ENCODE results near the gene TMEM116. TPM values are rescaled to one million over a fixed set of nuclear protein-coding genes. Genes with fewer than 3 reads are reported as not detected.

TMEM116 gene
- total RNA-seq, 2 experiments from 2014 or later = 9.0 to 13.1 TPM

DNA sequence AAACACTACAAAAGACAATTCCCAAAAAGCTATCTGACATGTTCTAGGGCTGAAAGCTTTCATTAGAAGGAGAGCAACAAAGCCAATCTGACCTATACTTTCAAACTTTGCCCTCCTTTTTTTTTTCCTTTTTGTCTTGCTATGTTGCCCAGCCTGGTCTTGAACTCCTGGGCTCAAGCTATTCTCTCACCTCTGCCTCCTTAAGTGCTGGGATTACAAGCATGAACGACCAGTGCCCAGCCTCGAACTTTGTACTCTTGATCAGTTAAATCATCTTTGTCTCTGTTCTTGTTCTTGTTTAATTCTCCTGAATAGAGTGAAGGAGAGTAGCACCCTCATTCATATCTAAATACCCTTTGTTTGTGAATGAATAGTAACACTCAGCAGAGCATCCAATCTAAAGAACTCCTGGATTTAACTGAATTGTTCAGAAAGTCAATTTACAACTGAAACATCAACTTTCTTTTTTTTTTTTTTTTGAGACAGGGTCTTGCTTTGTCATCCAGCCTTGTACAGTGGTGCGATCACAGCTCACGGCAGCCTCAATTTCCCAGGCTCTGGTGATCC, 22.3 kb upstream of the TMEM116 start:
- no peak for TF ChIP-seq EZH2phosphoT487 (IDR thresholded peaks at IDR 0.05; ENCODE audit: borderline replicate concordance, low read depth, low read length)
- TF ChIP-seq, protein P1, sequence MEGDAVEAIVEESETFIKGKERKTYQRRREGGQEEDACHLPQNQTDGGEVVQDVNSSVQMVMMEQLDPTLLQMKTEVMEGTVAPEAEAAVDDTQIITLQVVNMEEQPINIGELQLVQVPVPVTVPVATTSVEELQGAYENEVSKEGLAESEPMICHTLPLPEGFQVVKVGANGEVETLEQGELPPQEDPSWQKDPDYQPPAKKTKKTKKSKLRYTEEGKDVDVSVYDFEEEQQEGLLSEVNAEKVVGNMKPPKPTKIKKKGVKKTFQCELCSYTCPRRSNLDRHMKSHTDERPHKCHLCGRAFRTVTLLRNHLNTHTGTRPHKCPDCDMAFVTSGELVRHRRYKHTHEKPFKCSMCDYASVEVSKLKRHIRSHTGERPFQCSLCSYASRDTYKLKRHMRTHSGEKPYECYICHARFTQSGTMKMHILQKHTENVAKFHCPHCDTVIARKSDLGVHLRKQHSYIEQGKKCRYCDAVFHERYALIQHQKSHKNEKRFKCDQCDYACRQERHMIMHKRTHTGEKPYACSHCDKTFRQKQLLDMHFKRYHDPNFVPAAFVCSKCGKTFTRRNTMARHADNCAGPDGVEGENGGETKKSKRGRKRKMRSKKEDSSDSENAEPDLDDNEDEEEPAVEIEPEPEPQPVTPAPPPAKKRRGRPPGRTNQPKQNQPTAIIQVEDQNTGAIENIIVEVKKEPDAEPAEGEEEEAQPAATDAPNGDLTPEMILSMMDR (conservative IDR thresholded peaks at IDR 0.05; ENCODE audit: low read length) = no peak
- BruUV-seq (replicated peaks) = no TSS peak
- H3K36me3 ChIP-seq (ENCODE audit: insufficient read depth, low read length) = peaks cover 90% of the 10 kb centered on the region
- ChIA-PET POLR2A (interaction anchor here (0.6 kb wide), 1 partner anchor 321 kb away, joined by 4 read pairs; no protein-coding TSS in a partner anchor), CTCF (ENCODE audit: unreplicated experiment) (no interaction called here)
- H3K4me1 ChIP-seq (ENCODE audit: insufficient read depth, low read length, poor library complexity, severe bottlenecking) = no peaks in the 10 kb centered on the region
- no peaks in the 10 kb centered on the region for H3K79me2 ChIP-seq (ENCODE audit: insufficient read depth, low read depth, low read length)
- no peaks in the 10 kb centered on the region for H4K20me1 ChIP-seq (ENCODE audit: insufficient read depth, low read length)
- H3K27ac ChIP-seq (ENCODE audit: low read depth, low read length, poor library complexity, severe bottlenecking) = no peak overlapping the region
- no peak overlapping the region for H2AFZ ChIP-seq (ENCODE audit: low read length)
- H3K9me2 ChIP-seq (ENCODE audit: insufficient read depth, low read length) = no peaks in the 10 kb centered on the region
- no peak overlapping the region for H3K4me2 ChIP-seq (ENCODE audit: low read length)
- no peak for DNase-seq (ENCODE audit: low spot score)
- H3K4me3 ChIP-seq (ENCODE audit: low read depth, low read length, poor library complexity, severe bottlenecking) = no peak overlapping the region
- no peaks in the 10 kb centered on the region for H3K9me3 ChIP-seq (ENCODE audit: low read length)
- intact Hi-C loops (cut with micrococcal nuclease; ENCODE audit: unreplicated experiment) = no loop called here

DNA sequence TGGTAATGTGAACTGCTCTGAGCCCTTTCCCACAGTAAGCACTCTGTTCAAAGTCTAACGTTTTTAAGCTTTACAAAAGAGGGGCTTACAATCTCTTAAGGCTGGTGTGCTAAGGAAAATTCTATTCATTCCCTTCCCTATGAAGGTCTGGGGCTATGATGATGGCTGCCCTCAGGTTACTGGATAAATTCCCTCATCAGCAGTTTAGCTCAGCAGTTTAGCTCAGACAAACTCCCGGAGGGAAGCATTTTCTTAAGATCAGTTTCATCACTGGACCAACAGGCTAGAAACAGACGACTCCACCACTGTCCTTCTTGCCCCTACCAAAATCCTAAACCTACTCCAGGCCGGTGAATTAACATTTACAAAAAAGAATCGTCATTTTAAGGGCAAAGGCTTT, 19.3 kb upstream of the TMEM116 start:
- Histone ChIP-seq H3K27ac (ENCODE audit: low read depth, low read length, poor library complexity, severe bottlenecking) (no peak overlapping the region), H2AFZ (ENCODE audit: low read length) (no peak overlapping the region), H3K9me2 (ENCODE audit: insufficient read depth, low read length) (no peaks in the 10 kb centered on the region), H4K20me1 (ENCODE audit: insufficient read depth, low read length) (no peaks in the 10 kb centered on the region), H3K4me2 (ENCODE audit: low read length) (no peak overlapping the region), H3K4me3 (ENCODE audit: low read depth, low read length, poor library complexity, severe bottlenecking) (no peak overlapping the region), H3K4me1 (ENCODE audit: insufficient read depth, low read length, poor library complexity, severe bottlenecking) (no peaks in the 10 kb centered on the region), H3K9me3 (ENCODE audit: low read length) (no peaks in the 10 kb centered on the region), H3K79me2 (ENCODE audit: insufficient read depth, low read depth, low read length) (no peaks in the 10 kb centered on the region), H3K36me3 (ENCODE audit: insufficient read depth, low read length) (peaks cover 88% of the 10 kb centered on the region)
- intact Hi-C loops (cut with micrococcal nuclease; ENCODE audit: unreplicated experiment) = no loop called here
- DNase-seq (ENCODE audit: low spot score) = no peak
- BruUV-seq (replicated peaks) = no TSS peak
- ChIA-PET POLR2A (no interaction called here), CTCF (ENCODE audit: unreplicated experiment) (no interaction called here)
- TF ChIP-seq, protein P1 (conservative IDR thresholded peaks at IDR 0.05; ENCODE audit: low read length) = no peak
- TF ChIP-seq EZH2phosphoT487 (IDR thresholded peaks at IDR 0.05; ENCODE audit: borderline replicate concordance, low read depth, low read length) = no peak

DNA sequence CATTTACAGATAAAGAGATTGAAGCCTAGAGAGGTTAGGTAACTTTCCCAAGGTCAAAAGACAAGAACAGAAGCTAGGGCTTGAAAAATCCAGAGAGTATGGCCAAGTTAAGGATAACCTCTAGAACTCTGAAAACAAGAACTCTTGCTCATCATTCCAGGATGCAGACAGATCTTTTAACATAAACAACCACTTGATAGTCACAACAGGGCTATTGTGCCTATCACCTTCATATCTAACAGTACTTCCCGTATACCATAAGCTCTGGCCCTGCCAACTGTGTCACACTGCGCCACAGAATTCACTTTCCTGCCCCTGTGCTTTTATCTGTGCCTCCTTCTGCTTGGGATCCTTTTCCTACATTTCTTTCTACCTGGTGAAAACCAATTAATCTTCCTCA, 18.5 kb upstream of the TMEM116 start:
- ChIA-PET CTCF (ENCODE audit: unreplicated experiment) (no interaction called here), POLR2A (interaction anchor here (0.6 kb wide), 2 partner anchors 19 to 26 kb away, joined by 3 to 4 read pairs; no protein-coding TSS in a partner anchor)
- Histone ChIP-seq H3K36me3 (ENCODE audit: insufficient read depth, low read length) (peaks cover 85% of the 10 kb centered on the region), H3K4me1 (ENCODE audit: insufficient read depth, low read length, poor library complexity, severe bottlenecking) (peaks cover 5% of the 10 kb centered on the region), H3K9me2 (ENCODE audit: insufficient read depth, low read length) (no peaks in the 10 kb centered on the region), H4K20me1 (ENCODE audit: insufficient read depth, low read length) (peaks cover 1% of the 10 kb centered on the region; the same call in 1 of the 2 replicates), H3K4me3 (ENCODE audit: low read depth, low read length, poor library complexity, severe bottlenecking) (no peak overlapping the region), H3K9me3 (ENCODE audit: low read length) (no peaks in the 10 kb centered on the region), H3K4me2 (ENCODE audit: low read length) (no peak overlapping the region), H3K79me2 (ENCODE audit: insufficient read depth, low read depth, low read length) (no peaks in the 10 kb centered on the region), H2AFZ (ENCODE audit: low read length) (no peak overlapping the region), H3K27ac (ENCODE audit: low read depth, low read length, poor library complexity, severe bottlenecking) (no peak overlapping the region)
- TF ChIP-seq, protein P1 (conservative IDR thresholded peaks at IDR 0.05; ENCODE audit: low read length) = no peak
- no peak for TF ChIP-seq EZH2phosphoT487 (IDR thresholded peaks at IDR 0.05; ENCODE audit: borderline replicate concordance, low read depth, low read length)
- DNase-seq (ENCODE audit: low spot score) = no peak
- intact Hi-C loops (cut with micrococcal nuclease; ENCODE audit: unreplicated experiment) = no loop called here
- no TSS peak for BruUV-seq (replicated peaks)

Measured in OCI-LY7 (cell line).